ENCODE measurements around the gene SLC6A16.

DNA sequence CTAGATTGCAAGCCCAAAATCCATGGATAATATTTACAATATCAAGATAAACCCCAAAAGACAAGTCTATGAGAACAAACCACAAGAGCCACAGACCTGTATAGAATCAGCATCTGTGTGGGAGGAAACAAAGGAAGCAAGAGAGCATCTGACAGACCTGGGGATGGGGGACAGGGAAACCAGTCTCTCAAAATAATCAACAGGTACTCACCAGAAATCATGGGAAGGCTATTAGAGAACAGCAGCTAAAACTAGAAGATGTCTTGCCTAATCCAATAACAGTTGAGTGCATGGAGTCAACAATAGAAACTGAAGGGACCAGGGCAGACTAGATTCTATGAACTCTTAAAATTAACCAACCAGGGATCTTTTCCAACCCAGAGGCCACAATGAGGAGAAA is 8.7 kb downstream of the SLC6A16 start:
- TF ChIP-seq PHF8 (conservative IDR thresholded peaks at IDR 0.05; ENCODE audit: low read depth, low read length) = no peak
- no peak for TF ChIP-seq POLR2A (IDR thresholded peaks at IDR 0.05; ENCODE audit: control extremely low read depth in 1 of 2, low read depth in 2 of 2, low read length in 2 of 2)
- no peak for TF ChIP-seq EP300 (IDR thresholded peaks at IDR 0.05; ENCODE audit: borderline replicate concordance in 1 of 2, low read depth in 2 of 2, low read length in 2 of 2)
- TF ChIP-seq, protein P1, sequence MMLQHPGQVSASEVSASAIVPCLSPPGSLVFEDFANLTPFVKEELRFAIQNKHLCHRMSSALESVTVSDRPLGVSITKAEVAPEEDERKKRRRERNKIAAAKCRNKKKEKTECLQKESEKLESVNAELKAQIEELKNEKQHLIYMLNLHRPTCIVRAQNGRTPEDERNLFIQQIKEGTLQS (IDR thresholded peaks at IDR 0.05; ENCODE audit: insufficient read depth, low read depth, low read length) = no peak
- TF ChIP-seq, protein P2, sequence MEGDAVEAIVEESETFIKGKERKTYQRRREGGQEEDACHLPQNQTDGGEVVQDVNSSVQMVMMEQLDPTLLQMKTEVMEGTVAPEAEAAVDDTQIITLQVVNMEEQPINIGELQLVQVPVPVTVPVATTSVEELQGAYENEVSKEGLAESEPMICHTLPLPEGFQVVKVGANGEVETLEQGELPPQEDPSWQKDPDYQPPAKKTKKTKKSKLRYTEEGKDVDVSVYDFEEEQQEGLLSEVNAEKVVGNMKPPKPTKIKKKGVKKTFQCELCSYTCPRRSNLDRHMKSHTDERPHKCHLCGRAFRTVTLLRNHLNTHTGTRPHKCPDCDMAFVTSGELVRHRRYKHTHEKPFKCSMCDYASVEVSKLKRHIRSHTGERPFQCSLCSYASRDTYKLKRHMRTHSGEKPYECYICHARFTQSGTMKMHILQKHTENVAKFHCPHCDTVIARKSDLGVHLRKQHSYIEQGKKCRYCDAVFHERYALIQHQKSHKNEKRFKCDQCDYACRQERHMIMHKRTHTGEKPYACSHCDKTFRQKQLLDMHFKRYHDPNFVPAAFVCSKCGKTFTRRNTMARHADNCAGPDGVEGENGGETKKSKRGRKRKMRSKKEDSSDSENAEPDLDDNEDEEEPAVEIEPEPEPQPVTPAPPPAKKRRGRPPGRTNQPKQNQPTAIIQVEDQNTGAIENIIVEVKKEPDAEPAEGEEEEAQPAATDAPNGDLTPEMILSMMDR (IDR thresholded peaks at IDR 0.05; ENCODE audit: control extremely low read depth in 1 of 3, insufficient read depth in 1 of 3, low read depth in 1 of 3, low read length in 3 of 3) = no peak
- no peak for TF ChIP-seq POLR2AphosphoS5 (IDR thresholded peaks at IDR 0.05; ENCODE audit: low read depth, low read length)
- TF ChIP-seq BCL11A (IDR thresholded peaks at IDR 0.05; ENCODE audit: low read depth in 2 of 2, low read length in 2 of 2) = no peak
- no peak for TF ChIP-seq NRF1 (IDR thresholded peaks at IDR 0.05; ENCODE audit: low read depth, low read length)
- no peak for TF ChIP-seq TEAD4 (IDR thresholded peaks at IDR 0.05; ENCODE audit: low read depth, low read length)
- TF ChIP-seq YY1 (IDR thresholded peaks at IDR 0.05; ENCODE audit: low read depth, low read length) = no peak

Data from H1 (cell line).